ENCODE measurements around the gene SMOC1.

DNA sequence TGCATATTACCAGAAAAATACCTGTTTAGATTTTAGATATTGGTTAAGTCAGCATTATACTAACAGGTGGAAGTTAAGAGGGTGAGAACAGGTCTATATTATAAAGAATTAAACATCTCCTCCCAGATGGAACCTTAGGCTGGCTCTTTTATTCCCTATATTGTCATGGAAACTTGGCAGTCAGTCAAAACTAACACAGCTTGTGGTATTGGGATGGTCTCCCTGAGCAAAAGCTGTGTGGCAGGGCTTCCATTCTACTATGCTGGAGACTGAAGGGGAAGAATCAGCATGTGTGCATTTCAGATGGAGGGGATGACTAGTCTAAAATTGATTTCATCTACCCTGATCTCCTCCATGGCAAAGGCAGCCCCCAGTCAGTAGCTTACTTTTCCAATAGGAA lies 66.7 kb downstream of the SMOC1 start:
- TF ChIP-seq EZH2 (IDR thresholded peaks at IDR 0.05; ENCODE audit: insufficient read depth, poor library complexity, severe bottlenecking) (no peak), EZH2phosphoT487 (IDR thresholded peaks at IDR 0.05; ENCODE audit: insufficient read depth, low read depth) (no peak)

Measured in GM23248 (cell line).